Erythroblast (primary cell): ENCODE data around the gene SLC38A9.

Source experiments
- GATA1 ChIP-seq: IDR thresholded peaks from 2 replicates; pipeline ENCODE4 v1.6.1; 2011; ENCODE audit warnings: low read depth, mild to moderate bottlenecking, control low read depth, low read length, moderate library complexity
- POLR2A ChIP-seq: IDR thresholded peaks from 2 replicates; pipeline ENCODE4 v1.6.1; 2011; ENCODE audit warnings: mild to moderate bottlenecking, low read length

- TF ChIP-seq POLR2A (no peak), GATA1 (no peak)
Observed at GRCh38 chr5:55732585-55732984, 20.5 kb upstream of the SLC38A9 start.
